Choroid plexus epithelial cell (primary cell): Measurements from ENCODE around the gene TMEM30A.

Experiments
- DNase-seq: peaks from one replicate; pipeline ENCODE4 v3.0.0-alpha.2; 2010; ENCODE audit warnings: low read depth
- H3K4me3 ChIP-seq: 2 replicates; pipeline ENCODE4 v1.5.1; 2011; ENCODE audit warnings: low read depth, mild to moderate bottlenecking, control low read depth, low read length, moderate library complexity
- TF ChIP-seq, protein P1 (sequence below): conservative IDR thresholded peaks from 2 replicates; pipeline ENCODE4 v1.5.1; 2011; ENCODE audit warnings: low read depth, mild to moderate bottlenecking, control low read depth, inconsistent platforms, low read length, moderate library complexity

TMEM30A gene

DNA sequence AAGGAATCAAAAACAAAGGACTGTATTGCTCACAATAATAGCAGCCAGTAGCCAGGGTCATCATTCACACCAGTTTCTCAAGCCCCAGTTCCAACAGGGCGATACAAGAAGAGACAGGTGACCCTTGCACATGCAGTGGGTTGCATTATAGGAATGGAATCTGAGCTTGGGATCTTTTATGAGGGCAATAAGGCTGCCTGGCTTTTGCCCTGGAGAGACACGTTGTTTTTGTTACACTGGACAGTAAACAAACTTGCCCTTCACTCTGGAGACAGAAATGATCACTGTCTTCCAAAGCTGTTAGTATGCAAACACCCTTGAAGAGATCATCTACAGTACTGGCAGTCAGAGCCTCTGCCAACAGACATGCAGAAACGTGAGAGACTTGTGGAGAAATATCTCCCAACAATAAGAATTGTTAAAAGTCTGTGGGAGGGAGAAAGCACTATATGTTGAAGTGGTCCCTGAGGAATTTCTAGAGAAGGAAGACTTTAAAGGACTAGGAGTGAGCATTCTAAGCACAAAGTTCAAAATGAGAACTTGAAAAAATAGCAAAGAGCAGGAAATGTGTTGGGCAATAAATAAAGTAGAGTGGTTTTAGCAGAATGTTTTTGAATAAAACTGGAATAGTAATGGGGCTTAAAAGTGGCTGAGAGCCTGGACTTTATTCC, 72.5 kb downstream of the TMEM30A start:
- H3K4me3 ChIP-seq, result no peak overlapping the region
- DNase-seq, result no peak
- TF ChIP-seq, protein P1, sequence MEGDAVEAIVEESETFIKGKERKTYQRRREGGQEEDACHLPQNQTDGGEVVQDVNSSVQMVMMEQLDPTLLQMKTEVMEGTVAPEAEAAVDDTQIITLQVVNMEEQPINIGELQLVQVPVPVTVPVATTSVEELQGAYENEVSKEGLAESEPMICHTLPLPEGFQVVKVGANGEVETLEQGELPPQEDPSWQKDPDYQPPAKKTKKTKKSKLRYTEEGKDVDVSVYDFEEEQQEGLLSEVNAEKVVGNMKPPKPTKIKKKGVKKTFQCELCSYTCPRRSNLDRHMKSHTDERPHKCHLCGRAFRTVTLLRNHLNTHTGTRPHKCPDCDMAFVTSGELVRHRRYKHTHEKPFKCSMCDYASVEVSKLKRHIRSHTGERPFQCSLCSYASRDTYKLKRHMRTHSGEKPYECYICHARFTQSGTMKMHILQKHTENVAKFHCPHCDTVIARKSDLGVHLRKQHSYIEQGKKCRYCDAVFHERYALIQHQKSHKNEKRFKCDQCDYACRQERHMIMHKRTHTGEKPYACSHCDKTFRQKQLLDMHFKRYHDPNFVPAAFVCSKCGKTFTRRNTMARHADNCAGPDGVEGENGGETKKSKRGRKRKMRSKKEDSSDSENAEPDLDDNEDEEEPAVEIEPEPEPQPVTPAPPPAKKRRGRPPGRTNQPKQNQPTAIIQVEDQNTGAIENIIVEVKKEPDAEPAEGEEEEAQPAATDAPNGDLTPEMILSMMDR, result no peak

DNA sequence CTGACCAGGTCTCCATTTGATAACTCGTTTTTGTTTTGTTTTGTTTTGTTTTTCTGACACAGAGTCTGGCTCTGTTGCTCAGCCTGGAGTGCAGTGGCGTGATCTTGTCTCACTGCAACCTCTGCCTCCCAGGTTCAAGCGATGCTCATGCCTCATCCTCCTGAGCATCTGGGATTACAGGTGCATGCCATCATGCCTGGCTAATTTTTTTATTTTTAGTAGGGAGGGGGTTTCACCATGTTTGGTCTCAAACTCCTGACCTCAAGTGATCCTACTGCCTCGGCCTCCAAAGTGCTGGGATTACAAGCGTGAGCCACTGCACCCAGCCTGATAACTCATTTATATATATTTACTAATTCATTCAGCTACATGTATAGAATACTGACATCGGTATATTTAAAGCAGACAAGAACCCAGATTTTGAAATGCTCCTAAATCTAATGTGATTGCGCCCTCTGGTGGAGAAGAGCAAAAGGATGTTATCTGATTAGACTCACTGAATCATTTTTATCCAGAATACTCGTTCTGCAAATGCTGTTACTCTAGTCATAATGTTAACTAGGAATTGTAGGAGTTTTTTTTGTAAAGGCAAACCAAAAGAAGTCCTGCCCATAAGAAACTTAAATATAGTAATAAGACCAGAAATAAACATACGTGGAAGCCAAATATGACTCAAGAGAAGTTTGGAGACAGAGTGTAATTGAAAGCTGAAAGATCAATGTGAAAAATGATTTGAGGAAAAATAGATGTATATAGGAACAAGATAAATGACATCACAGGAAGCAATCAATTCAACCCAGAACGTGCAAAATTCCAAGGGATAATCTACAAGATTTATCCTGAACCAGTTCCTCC, 73.5 kb downstream of the TMEM30A start:
- H3K4me3 ChIP-seq, result no peak overlapping the region
- DNase-seq, result peak; percentile 87
- TF ChIP-seq, protein P1, result peak; percentile 71

DNA sequence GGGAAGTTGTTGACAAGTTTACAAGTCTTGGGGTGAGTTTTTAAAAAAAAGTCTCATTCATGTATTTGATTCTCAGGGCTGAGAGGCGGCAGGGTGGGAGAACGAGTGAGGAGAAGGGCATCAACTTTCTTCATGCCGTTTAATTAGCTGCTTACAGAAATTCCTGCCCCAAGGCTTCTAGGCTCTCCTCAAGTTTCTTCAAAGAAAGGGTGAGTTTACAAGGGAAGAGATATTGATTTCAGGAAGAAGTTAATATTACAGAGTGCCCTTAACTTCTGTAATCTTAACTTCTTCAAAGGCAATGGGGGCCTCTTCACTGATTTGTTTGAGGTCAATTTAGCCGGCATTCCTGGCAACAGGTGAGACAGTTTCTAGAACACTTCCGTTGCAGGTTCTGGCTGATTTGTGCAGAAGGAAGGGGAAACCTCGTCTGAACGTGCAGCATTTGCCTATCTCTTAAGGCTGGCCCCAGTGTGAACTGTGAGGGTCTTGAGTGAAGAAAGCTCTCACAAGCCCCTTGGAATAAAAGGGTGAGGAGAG, 75.3 kb downstream of the TMEM30A start:
- TF ChIP-seq, protein P1, result no peak
- H3K4me3 ChIP-seq, result no peak overlapping the region
- no peak for DNase-seq

DNA sequence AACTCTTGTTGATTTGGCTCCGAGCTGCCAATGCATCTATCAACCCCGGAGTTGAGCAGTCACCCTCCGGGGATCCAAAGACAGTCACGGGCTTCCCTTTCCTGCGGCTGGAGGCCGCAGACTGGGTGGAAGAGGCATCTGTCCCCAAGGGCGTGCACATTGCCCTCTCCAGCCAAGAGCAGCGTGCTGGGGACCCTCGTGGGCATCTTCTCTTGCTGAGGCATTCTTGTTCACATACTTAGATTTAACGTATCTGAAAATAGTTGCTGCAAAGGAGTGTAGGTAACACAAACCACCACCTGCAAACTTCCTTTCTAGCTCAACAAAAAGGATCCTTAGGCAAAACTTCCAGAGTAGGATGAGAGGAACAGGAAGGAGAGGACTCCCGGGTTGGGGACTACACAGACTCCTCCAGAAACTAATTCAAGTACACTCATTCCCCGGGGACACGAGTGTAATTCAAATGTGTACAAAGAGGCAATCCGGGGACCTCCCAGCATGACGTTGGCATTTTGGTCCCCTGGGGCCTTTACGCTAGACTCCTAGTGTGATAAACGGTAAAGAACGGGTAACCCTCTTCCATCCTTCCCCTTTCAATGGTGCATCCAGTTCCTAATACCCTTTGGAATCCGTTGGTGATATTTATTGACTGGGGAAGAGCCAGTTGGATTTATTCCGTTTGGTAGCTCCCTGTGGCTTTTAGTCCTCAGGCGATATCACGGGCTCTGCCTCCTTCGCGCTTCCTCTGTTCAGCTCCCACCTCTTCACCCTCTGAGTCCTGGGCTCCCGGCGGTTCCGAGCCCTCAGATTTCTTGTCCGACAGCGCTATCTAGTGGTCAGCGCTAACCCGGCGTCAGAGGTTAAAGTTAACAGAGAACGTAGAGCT, 76.1 kb downstream of the TMEM30A start:
- TF ChIP-seq, protein P1, result peak; percentile 92
- peak; percentile 90 for DNase-seq
- H3K4me3 ChIP-seq, result peak overlapping the region; percentile 40

DNA sequence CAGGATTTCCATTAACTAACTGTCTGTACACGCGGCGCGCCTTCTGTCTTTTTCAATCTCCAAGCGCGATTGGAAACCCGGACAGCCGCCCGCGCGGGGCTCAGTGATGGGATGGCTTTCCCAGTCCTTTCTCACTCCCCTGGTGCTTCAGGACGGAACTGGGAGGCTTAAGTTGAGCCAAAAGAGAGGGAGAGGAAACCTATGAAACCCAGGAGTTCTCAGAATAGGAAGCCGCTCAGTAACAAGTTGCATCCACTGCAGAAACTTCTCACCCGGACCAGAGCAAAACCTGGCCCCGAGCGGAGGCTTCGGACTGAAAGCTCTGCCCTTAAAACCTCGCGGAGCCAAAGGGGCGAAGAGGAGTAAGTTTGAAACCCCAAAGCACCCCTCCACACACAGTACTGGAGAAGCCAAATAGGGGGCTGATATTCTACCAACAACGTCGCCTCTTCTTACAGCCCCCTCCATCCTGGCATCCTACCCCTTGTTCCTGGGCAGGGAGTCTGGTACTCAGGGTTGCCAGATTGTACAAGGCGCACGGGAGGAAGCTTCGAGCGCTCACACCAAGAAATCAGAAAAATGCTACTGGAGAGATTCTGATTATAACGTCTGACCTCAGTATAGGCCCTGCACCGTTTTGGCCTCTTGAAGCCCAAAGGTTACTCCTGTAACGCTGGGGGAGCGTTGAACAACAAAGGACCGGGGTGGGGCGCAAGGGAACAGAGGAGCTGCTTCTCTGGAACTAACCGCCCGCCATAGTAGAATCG, 77.8 kb downstream of the TMEM30A start:
- H3K4me3 ChIP-seq, result peak overlapping the region; percentile 90
- peak; percentile 55 for DNase-seq
- TF ChIP-seq, protein P1, result no peak

DNA sequence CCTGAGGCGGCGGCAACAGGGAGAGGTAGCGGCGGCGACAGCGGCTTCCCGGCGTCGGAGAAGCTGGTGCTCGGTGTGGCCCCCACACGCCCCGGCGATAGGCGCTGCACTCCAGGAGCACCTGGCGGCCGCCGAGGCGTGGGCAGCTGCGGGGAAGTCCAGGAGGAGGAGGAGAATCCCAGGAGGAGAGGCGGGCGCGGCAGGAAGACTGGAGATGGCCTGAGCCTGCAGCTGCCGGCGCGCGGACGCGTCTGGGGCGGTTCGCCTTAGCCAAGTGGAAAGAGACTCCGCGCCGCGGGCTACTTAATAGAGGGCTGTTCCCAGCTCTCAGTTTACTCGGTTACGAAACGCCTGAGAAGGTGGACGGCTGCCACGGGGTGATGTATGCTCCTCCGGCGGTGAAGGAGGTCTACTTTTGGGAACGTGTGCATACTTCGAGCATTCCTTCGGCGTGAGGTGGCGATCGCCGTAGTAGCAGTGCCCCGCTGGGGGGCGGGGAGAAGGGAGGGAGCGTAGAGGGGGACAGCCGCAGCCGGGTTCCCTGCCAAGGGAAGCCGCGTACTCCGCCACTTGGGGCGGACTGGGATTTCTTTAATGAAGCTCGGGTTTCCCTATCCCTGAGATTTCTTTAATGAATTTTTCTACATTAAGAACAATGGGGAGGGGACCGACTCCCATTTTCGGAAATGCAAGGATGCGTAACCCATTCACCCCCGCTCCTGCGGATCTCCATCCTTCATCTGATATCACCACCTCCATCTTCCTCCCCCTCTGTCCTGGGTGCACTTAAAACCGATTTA, 78.6 kb downstream of the TMEM30A start, which contains the start of gene COL12A1:
TSS of gene COL12A1 (minus strand) at position 278 of the 800 bp plus-strand sequence. CDS start 3,261 bp downstream, outside the sequence.
- peak within 1 kb of the TSS; percentile 90 for H3K4me3 ChIP-seq
- DNase-seq, result peak; percentile 99
- TF ChIP-seq, protein P1, result peak; percentile 32
